K562 (cell line): ENCODE results near the gene SYNJ2. TPM values are rescaled to one million over a fixed set of nuclear protein-coding genes. Genes with fewer than 3 reads are reported as not detected.

ENCODE experiments used
- DPF2 ChIP-seq: fragments of 450-650 bp; IDR thresholded peaks from 2 replicates; pipeline ENCODE4 v1.6.1; 2016
- FOXP1 ChIP-seq: sonication (generic); formaldehyde crosslinking; IDR thresholded peaks from 2 replicates; pipeline ENCODE4 v1.8.0; 2022; ENCODE audit warnings: mild to moderate bottlenecking, missing genetic modification reagents
- JUND ChIP-seq, 2 experiments: IDR thresholded peaks; 2 replicates in 1 of 2; 3 replicates in 1 of 2; pipeline ENCODE4 v1.6.1; 2011; ENCODE audit warnings: borderline replicate concordance in 2 of 2, low read depth in 2 of 2, low read length in 2 of 2, improper control_type of control experiment in 1 of 2, missing biosample characterization in 1 of 2, missing genetic modification characterization in 1 of 2, missing genetic modification reagents in 1 of 2
- NCOR1 ChIP-seq: fragments of 450-650 bp; IDR thresholded peaks from 2 replicates; pipeline ENCODE4 v1.6.1; 2016; ENCODE audit warnings: mild to moderate bottlenecking, moderate library complexity
- SMARCA4 ChIP-seq: fragments of 450-650 bp; IDR thresholded peaks from 2 replicates; pipeline ENCODE4 v1.6.1; 2016
- ZNF23 ChIP-seq: fragments of 250-450 bp; sonication (Bioruptor Pico); IDR thresholded peaks from 2 replicates; pipeline ENCODE4 v1.4.0; 2020; ENCODE audit warnings: mild to moderate bottlenecking
- ZNF316 ChIP-seq: fragments of 450-650 bp; IDR thresholded peaks from 2 replicates; pipeline ENCODE4 v1.6.1; 2016
- polyA plus RNA-seq, 8 experiments: library from polyadenylated mRNA; depleted of rRNA in 4 of 8; stranded (reverse) in 5 of 8; unstranded in 3 of 8; fragments of >200 nt; fragmentation: Nextera tagmentation in 2 of 8; fragmentation: Illumina TruSeq in 1 of 8; extraction: Ambion mirVana in 2 of 8; extraction: Trizol in 1 of 8; gene quantifications; 2 replicates each; pipeline versions ENCODE4 v1.2.1 to v1.2.3, GENCODE V29; 2011 to 2014; ENCODE audit warnings: inconsistent platforms in 1 of 8, missing spikeins in 1 of 8
- total RNA-seq, 7 experiments: library from RNA; depleted of rRNA in 6 of 7; stranded (reverse); fragments of >200 nt in 6 of 7; fragmentation: Illumina TruSeq in 2 of 7; extraction: Trizol in 2 of 7; gene quantifications; 2 replicates each; pipeline versions ENCODE4 v1.2.1 to v1.2.3, GENCODE V29; 2011 to 2021; ENCODE audit warnings: low replicate concordance in 1 of 7
- TF ChIP-seq, protein P1 (sequence below): fragments of 450-650 bp; IDR thresholded peaks from 2 replicates; pipeline ENCODE4 v1.6.1; 2017; ENCODE audit warnings: antibody characterized with exemption, mild to moderate bottlenecking
- TF ChIP-seq, protein P2 (sequence below), 2 experiments: IDR thresholded peaks; 2 replicates each; pipeline ENCODE4 v1.6.1; 2012; ENCODE audit warnings: improper control_type of control experiment in 2 of 2, low read depth in 2 of 2, low read length in 2 of 2, borderline replicate concordance in 1 of 2
- TF ChIP-seq, protein P3 (sequence below), 2 experiments: fragments of 450-650 bp in 1 of 2; sonication (generic) in 1 of 2; formaldehyde crosslinking in 1 of 2; IDR thresholded peaks; 2 replicates each; pipeline versions ENCODE4 v1.7.1 to v1.9.0; 2016 to 2022; ENCODE audit warnings: inconsistent platforms in 1 of 2, mild to moderate bottlenecking in 1 of 2, missing genetic modification reagents in 1 of 2

SYNJ2 gene
- total and polyA plus RNA-seq, 9 of the 15 experiments (the other 6 are each of a cell fraction or from before 2014, with no cell fraction given): 3.0 to 27.7 (median 17.8) TPM

DNA sequence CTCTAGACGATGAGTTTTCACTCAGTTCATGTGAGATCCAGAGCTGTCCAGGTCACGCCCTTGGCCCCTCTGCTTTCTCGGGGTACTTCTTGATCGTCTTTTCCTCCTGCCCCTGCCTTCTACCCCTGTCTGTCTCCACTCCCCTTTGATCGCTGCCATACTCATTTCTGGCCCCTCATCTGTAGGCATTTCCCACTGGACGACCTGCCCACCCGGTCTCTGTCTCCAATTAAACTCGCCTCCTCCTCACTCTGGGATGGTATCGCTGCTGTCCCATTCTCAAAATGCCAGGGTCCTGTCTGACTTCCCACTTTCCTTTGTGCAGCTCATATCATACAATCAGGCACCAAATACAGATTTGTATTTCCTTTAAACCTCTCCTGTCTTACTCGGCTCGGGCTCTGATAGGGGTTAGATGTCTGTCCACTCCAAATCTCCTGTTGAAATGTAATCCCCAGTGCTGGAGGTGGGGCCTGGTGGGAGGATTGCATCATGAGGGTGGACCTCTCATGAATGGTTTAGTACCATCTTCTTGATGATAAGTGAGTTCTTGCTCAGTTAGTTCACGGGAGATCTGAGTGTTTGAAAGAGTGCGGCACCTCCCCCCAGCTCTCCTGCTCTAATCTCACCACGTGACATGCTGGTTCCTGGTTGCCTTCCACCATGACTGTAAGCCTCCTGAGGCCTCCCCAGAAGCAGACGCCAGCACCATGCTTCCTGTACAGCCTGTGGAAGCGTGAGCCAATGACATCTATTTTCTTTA lies 3.5 kb upstream of the SYNJ2 start (continued):
- 0 out of 2 replicates have a peak, but pooled peaks have one; percentile 4 for TF ChIP-seq NCOR1
- 0 out of 2 replicates have a peak, but pooled peaks have one; percentile 10 for TF ChIP-seq FOXP1 (CRISPR knock-in tag)
- TF ChIP-seq JUND (IDR thresholded peaks at IDR 0.05; ENCODE audit: borderline replicate concordance, low read depth, low read length): peak; percentile 85
- peak; percentile 69; the same call in 1 of the 3 replicates for TF ChIP-seq JUND (tag; IDR thresholded peaks at IDR 0.05; ENCODE audit: borderline replicate concordance, low read depth, low read length)
- TF ChIP-seq, protein P1, sequence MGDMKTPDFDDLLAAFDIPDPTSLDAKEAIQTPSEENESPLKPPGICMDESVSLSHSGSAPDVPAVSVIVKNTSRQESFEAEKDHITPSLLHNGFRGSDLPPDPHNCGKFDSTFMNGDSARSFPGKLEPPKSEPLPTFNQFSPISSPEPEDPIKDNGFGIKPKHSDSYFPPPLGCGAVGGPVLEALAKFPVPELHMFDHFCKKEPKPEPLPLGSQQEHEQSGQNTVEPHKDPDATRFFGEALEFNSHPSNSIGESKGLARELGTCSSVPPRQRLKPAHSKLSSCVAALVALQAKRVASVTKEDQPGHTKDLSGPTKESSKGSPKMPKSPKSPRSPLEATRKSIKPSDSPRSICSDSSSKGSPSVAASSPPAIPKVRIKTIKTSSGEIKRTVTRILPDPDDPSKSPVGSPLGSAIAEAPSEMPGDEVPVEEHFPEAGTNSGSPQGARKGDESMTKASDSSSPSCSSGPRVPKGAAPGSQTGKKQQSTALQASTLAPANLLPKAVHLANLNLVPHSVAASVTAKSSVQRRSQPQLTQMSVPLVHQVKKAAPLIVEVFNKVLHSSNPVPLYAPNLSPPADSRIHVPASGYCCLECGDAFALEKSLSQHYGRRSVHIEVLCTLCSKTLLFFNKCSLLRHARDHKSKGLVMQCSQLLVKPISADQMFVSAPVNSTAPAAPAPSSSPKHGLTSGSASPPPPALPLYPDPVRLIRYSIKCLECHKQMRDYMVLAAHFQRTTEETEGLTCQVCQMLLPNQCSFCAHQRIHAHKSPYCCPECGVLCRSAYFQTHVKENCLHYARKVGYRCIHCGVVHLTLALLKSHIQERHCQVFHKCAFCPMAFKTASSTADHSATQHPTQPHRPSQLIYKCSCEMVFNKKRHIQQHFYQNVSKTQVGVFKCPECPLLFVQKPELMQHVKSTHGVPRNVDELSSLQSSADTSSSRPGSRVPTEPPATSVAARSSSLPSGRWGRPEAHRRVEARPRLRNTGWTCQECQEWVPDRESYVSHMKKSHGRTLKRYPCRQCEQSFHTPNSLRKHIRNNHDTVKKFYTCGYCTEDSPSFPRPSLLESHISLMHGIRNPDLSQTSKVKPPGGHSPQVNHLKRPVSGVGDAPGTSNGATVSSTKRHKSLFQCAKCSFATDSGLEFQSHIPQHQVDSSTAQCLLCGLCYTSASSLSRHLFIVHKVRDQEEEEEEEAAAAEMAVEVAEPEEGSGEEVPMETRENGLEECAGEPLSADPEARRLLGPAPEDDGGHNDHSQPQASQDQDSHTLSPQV: peak; percentile 58; the same call in 1 of the 2 replicates
- TF ChIP-seq, protein P2, sequence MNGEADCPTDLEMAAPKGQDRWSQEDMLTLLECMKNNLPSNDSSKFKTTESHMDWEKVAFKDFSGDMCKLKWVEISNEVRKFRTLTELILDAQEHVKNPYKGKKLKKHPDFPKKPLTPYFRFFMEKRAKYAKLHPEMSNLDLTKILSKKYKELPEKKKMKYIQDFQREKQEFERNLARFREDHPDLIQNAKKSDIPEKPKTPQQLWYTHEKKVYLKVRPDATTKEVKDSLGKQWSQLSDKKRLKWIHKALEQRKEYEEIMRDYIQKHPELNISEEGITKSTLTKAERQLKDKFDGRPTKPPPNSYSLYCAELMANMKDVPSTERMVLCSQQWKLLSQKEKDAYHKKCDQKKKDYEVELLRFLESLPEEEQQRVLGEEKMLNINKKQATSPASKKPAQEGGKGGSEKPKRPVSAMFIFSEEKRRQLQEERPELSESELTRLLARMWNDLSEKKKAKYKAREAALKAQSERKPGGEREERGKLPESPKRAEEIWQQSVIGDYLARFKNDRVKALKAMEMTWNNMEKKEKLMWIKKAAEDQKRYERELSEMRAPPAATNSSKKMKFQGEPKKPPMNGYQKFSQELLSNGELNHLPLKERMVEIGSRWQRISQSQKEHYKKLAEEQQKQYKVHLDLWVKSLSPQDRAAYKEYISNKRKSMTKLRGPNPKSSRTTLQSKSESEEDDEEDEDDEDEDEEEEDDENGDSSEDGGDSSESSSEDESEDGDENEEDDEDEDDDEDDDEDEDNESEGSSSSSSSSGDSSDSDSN (IDR thresholded peaks at IDR 0.05; ENCODE audit: borderline replicate concordance in 1 of 2, low read depth in 2 of 2, low read length in 2 of 2): 0 out of 4 replicates have a peak, but pooled peaks of 1 of the 2 experiments have one; percentile 21
- TF ChIP-seq ZNF316: peak; percentile 95
- TF ChIP-seq DPF2: peak; percentile 69; the same call in 1 of the 2 replicates
- TF ChIP-seq, protein P3, sequence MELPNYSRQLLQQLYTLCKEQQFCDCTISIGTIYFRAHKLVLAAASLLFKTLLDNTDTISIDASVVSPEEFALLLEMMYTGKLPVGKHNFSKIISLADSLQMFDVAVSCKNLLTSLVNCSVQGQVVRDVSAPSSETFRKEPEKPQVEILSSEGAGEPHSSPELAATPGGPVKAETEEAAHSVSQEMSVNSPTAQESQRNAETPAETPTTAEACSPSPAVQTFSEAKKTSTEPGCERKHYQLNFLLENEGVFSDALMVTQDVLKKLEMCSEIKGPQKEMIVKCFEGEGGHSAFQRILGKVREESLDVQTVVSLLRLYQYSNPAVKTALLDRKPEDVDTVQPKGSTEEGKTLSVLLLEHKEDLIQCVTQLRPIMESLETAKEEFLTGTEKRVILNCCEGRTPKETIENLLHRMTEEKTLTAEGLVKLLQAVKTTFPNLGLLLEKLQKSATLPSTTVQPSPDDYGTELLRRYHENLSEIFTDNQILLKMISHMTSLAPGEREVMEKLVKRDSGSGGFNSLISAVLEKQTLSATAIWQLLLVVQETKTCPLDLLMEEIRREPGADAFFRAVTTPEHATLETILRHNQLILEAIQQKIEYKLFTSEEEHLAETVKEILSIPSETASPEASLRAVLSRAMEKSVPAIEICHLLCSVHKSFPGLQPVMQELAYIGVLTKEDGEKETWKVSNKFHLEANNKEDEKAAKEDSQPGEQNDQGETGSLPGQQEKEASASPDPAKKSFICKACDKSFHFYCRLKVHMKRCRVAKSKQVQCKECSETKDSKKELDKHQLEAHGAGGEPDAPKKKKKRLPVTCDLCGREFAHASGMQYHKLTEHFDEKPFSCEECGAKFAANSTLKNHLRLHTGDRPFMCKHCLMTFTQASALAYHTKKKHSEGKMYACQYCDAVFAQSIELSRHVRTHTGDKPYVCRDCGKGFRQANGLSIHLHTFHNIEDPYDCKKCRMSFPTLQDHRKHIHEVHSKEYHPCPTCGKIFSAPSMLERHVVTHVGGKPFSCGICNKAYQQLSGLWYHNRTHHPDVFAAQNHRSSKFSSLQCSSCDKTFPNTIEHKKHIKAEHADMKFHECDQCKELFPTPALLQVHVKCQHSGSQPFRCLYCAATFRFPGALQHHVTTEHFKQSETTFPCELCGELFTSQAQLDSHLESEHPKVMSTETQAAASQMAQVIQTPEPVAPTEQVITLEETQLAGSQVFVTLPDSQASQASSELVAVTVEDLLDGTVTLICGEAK (IDR thresholded peaks at IDR 0.05): peak; percentile 35; the same call in 1 of the 2 replicates
- TF ChIP-seq, protein P3 (CRISPR knock-in tag; IDR thresholded peaks at IDR 0.05): no peak
- no peak for TF ChIP-seq ZNF23 (CRISPR knock-in tag)
- 0 out of 2 replicates have a peak, but pooled peaks have one; percentile 37 for TF ChIP-seq SMARCA4
